OCI-LY3 (cell line): Measurements from ENCODE around the gene MED25.

Experiments used
- H2AFZ ChIP-seq: fragments of 200-600, 300-600 bp; shearing (Covaris generic); 2 replicates; pipeline ENCODE4 v1.6.0; 2014; ENCODE audit warnings: antibody characterized with exemption, low read depth, low read length
- H3K27ac ChIP-seq: fragments of 200-600, 300-600 bp; sonication (generic); 2 replicates; pipeline ENCODE4 v1.5.1; 2014; ENCODE audit warnings: mild to moderate bottlenecking, low read length, moderate library complexity, mixed read lengths
- H3K27me3 ChIP-seq: fragments of 200-600, 300-600 bp; sonication (generic); 2 replicates; pipeline ENCODE4 v1.6.1; 2014; ENCODE audit warnings: low read depth, low read length, mixed read lengths
- H3K36me3 ChIP-seq: fragments of 200-600, 300-600 bp; sonication (generic); replicated peaks from 2 replicates; pipeline ENCODE3; 2014; ENCODE audit warnings: low read depth, low read length, mixed read lengths
- H3K4me1 ChIP-seq: fragments of 300-600, 200-600 bp; sonication (generic); 2 replicates; pipeline ENCODE4 v1.6.1; 2014; ENCODE audit warnings: low read length, mixed read lengths
- H3K4me2 ChIP-seq: fragments of 200-600, 300-600 bp; sonication (generic); 2 replicates; pipeline ENCODE4 v1.6.1; 2014; ENCODE audit warnings: low read length, mixed read lengths
- H3K4me3 ChIP-seq: fragments of 300-600, 200-600 bp; sonication (generic); 2 replicates; pipeline ENCODE4 v1.5.1; 2014; ENCODE audit warnings: antibody characterized with exemption, mild to moderate bottlenecking, low read length, moderate library complexity
- H3K79me2 ChIP-seq: fragments of 300-600, 200-600 bp; shearing (Covaris generic); 2 replicates; pipeline ENCODE4 v1.6.1; 2014; ENCODE audit warnings: mild to moderate bottlenecking, low read length, mixed read lengths
- H3K9ac ChIP-seq: fragments of 300-600, 200-600 bp; shearing (Covaris generic); 2 replicates; pipeline ENCODE4 v1.6.0; 2014; ENCODE audit warnings: mild to moderate bottlenecking, low read length, moderate library complexity
- H3K9me3 ChIP-seq: fragments of 200-600, 300-600 bp; shearing (Covaris generic); 2 replicates; pipeline ENCODE4 v1.6.1; 2014; ENCODE audit warnings: low read length, mixed read lengths; ENCODE audit not compliant: insufficient read depth
- H4K20me1 ChIP-seq: fragments of 200-600, 300-600 bp; sonication (generic); 2 replicates; pipeline ENCODE4 v1.6.1; 2016; ENCODE audit warnings: low read length, mixed read lengths; ENCODE audit not compliant: insufficient read depth
- EZH2phosphoT487 ChIP-seq: fragments of 200-600 bp; shearing (Covaris generic); IDR thresholded peaks from 2 replicates; pipeline ENCODE4 v1.6.1; 2018; ENCODE audit warnings: antibody characterized with exemption, mixed run types, low read depth
- TF ChIP-seq, protein P1 (sequence below): fragments of 200-600, 300-600 bp; sonication (generic); IDR thresholded peaks from 2 replicates; pipeline ENCODE4 v1.5.1; 2014; ENCODE audit warnings: antibody characterized with exemption, low read length, low read depth

The MED25 gene

GRCh38 chr19:49870309-49870901, 52.3 kb downstream of the MED25 start:
- H3K9me3 ChIP-seq: no peaks in the 10 kb centered on the region
- no peaks in the 10 kb centered on the region for H3K27me3 ChIP-seq
- H2AFZ ChIP-seq: no peak overlapping the region
- no peak overlapping the region for H3K27ac ChIP-seq
- H3K36me3 ChIP-seq: peaks cover 3% of the 10 kb centered on the region
- no peaks in the 10 kb centered on the region for H4K20me1 ChIP-seq
- H3K4me2 ChIP-seq: peak overlapping the region; percentile 43
- peak overlapping the region; percentile 61 for H3K4me3 ChIP-seq
- H3K4me1 ChIP-seq: peaks cover 11% of the 10 kb centered on the region
- H3K79me2 ChIP-seq: peaks cover 26% of the 10 kb centered on the region
- peak overlapping the region; percentile 26; the same call in 1 of the 2 replicates for H3K9ac ChIP-seq
- TF ChIP-seq, protein P1, sequence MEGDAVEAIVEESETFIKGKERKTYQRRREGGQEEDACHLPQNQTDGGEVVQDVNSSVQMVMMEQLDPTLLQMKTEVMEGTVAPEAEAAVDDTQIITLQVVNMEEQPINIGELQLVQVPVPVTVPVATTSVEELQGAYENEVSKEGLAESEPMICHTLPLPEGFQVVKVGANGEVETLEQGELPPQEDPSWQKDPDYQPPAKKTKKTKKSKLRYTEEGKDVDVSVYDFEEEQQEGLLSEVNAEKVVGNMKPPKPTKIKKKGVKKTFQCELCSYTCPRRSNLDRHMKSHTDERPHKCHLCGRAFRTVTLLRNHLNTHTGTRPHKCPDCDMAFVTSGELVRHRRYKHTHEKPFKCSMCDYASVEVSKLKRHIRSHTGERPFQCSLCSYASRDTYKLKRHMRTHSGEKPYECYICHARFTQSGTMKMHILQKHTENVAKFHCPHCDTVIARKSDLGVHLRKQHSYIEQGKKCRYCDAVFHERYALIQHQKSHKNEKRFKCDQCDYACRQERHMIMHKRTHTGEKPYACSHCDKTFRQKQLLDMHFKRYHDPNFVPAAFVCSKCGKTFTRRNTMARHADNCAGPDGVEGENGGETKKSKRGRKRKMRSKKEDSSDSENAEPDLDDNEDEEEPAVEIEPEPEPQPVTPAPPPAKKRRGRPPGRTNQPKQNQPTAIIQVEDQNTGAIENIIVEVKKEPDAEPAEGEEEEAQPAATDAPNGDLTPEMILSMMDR: no peak
- no peak for TF ChIP-seq EZH2phosphoT487

- no peaks in the 10 kb centered on the region for H3K27me3 ChIP-seq
- H4K20me1 ChIP-seq: no peaks in the 10 kb centered on the region
- H3K9ac ChIP-seq: no peak overlapping the region
- peaks cover 27% of the 10 kb centered on the region for H3K79me2 ChIP-seq
- peaks cover 3% of the 10 kb centered on the region for H3K36me3 ChIP-seq
- no peak overlapping the region for H2AFZ ChIP-seq
- H3K4me3 ChIP-seq: no peak overlapping the region
- H3K9me3 ChIP-seq: no peaks in the 10 kb centered on the region
- no peak overlapping the region for H3K27ac ChIP-seq
- H3K4me1 ChIP-seq: peaks cover 8% of the 10 kb centered on the region
- no peak overlapping the region for H3K4me2 ChIP-seq
- no peak for TF ChIP-seq EZH2phosphoT487
- TF ChIP-seq, protein P1: no peak
Measured at GRCh38 chr19:49871349-49871985, 53.4 kb downstream of the MED25 start.

GRCh38 chr19:49872245-49873128, 54.4 kb downstream of the MED25 start:
- Histone ChIP-seq H3K79me2 (peaks cover 22% of the 10 kb centered on the region), H3K9ac (no peak overlapping the region), H3K27ac (no peak overlapping the region)

More at GRCh38 chr19:49872245-49873128, 54.4 kb downstream of the MED25 start:
- Histone ChIP-seq H3K36me3 (peaks cover 3% of the 10 kb centered on the region), H3K4me2 (no peak overlapping the region), H3K4me3 (no peak overlapping the region), H3K4me1 (peaks cover 7% of the 10 kb centered on the region), H2AFZ (no peak overlapping the region), H3K9me3 (no peaks in the 10 kb centered on the region), H4K20me1 (no peaks in the 10 kb centered on the region), H3K27me3 (no peaks in the 10 kb centered on the region)
- TF ChIP-seq, protein P1: no peak
- TF ChIP-seq EZH2phosphoT487: no peak
